Activated naive CD8-positive, alpha-beta T cell treated with anti-CD3 and anti-CD28 coated beads for 36 hours (primary cell): Measurements from ENCODE around the gene FAM98C. TPM values are rescaled to one million over a fixed set of nuclear protein-coding genes. Genes with fewer than 3 reads are reported as not detected.

Experiments used
- DNase-seq: peaks from one replicate; pipeline ENCODE4 v3.0.0; 2021
- H3K27ac Mint-ChIP-seq: one replicate; pipeline ENCODE4 v1.8.0; 2022; ENCODE audit warnings: mild to moderate bottlenecking, moderate library complexity, mixed read lengths
- H3K27me3 Mint-ChIP-seq: one replicate; pipeline ENCODE4 v1.8.0; 2022; ENCODE audit warnings: mild to moderate bottlenecking, mixed read lengths
- H3K36me3 Mint-ChIP-seq: one replicate; pipeline ENCODE4 v1.8.0; 2021; ENCODE audit warnings: mild to moderate bottlenecking, mixed read lengths
- H3K4me1 Mint-ChIP-seq: one replicate; pipeline ENCODE4 v1.8.0; 2021; ENCODE audit warnings: mixed read lengths
- H3K4me3 Mint-ChIP-seq: one replicate; pipeline ENCODE4 v1.8.0; 2022; ENCODE audit warnings: mild to moderate bottlenecking, moderate library complexity, mixed read lengths
- H3K9me3 Mint-ChIP-seq: one replicate; pipeline ENCODE4 v1.8.0; 2022; ENCODE audit warnings: mixed read lengths
- total RNA-seq, 2 experiments: library from RNA; stranded (reverse); gene quantifications; one replicate each; pipeline ENCODE4 v1.2.3, GENCODE V29; 2021

The FAM98C gene
- total RNA-seq, 2 experiments from 2014 or later: 8.1 to 9.3 TPM

DNA sequence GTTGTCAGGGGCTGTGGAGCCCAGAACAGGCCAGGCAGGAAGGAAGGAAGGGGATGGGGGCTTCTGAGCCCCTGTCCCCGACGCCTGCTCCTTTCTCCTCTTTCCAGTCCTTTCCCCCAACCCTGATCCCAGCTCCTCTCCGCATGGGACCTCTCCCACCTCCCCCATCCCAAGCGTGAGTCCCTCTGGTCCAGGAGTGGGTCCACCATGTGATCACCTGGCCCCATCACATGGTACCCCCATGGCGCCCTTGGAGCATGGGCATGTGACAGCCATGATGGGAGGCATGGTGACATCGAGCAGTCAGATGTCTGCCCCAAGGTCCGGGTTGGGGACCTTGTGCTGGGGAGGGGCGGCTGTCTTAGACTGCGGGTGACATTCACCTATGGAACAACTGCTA, 39.8 kb downstream of the FAM98C start:
- H3K27me3 Mint-ChIP-seq: peaks cover 12% of the 10 kb centered on the region
- H3K27ac Mint-ChIP-seq: no peak overlapping the region
- H3K9me3 Mint-ChIP-seq: no peaks in the 10 kb centered on the region
- H3K4me1 Mint-ChIP-seq: no peaks in the 10 kb centered on the region
- no peaks in the 10 kb centered on the region for H3K36me3 Mint-ChIP-seq
- no peak for DNase-seq
- no peak overlapping the region for H3K4me3 Mint-ChIP-seq

DNA sequence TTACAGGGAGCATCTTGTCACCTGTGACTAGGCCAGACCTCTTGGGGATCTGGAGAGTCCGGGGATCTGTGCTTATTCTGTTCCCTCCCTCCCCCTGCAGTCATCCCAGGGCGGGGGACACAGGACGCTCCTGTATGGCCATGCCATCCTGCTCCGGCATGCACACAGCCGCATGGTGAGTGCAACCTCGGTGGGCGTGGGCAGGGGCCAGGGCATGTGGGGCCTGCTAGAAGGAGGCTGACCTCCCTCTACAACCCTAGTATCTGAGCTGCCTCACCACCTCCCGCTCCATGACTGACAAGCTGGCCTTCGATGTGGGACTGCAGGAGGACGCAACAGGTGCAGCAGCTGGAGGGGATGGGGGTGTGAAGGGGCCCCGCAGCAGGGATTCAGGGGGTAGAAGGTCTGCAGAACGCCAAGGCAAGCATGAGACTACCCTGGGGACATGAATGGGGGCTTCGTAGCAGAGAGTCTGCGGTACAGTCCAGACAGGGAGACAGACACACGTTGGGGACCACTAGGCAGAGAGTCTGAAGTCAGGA, 40.6 kb downstream of the FAM98C start:
- DNase-seq: no peak
- Mint-ChIP-seq H3K4me3 (no peak overlapping the region), H3K27ac (no peak overlapping the region), H3K4me1 (no peaks in the 10 kb centered on the region), H3K36me3 (no peaks in the 10 kb centered on the region), H3K9me3 (no peaks in the 10 kb centered on the region), H3K27me3 (peaks cover 7% of the 10 kb centered on the region)

DNA sequence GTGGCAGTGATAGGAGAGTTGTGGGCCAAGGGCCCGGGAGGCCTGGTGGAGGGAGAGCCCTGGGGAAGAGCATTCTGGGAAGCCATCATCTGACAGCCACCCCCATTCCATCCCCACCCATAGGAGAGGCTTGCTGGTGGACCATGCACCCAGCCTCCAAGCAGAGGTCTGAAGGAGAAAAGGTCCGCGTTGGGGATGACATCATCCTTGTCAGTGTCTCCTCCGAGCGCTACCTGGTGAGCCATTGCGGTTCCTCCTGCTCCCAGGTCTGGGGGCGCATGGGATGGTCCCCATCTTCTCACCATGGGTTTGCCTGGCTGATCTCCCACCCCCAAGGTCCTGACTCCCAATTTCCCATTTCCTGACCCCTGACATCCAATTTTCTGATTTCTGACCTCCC, 41.1 kb downstream of the FAM98C start:
- H3K27ac Mint-ChIP-seq: no peak overlapping the region
- H3K9me3 Mint-ChIP-seq: no peaks in the 10 kb centered on the region
- DNase-seq: no peak
- H3K4me1 Mint-ChIP-seq: no peaks in the 10 kb centered on the region
- no peaks in the 10 kb centered on the region for H3K36me3 Mint-ChIP-seq
- peaks cover 7% of the 10 kb centered on the region for H3K27me3 Mint-ChIP-seq
- H3K4me3 Mint-ChIP-seq: no peak overlapping the region

DNA sequence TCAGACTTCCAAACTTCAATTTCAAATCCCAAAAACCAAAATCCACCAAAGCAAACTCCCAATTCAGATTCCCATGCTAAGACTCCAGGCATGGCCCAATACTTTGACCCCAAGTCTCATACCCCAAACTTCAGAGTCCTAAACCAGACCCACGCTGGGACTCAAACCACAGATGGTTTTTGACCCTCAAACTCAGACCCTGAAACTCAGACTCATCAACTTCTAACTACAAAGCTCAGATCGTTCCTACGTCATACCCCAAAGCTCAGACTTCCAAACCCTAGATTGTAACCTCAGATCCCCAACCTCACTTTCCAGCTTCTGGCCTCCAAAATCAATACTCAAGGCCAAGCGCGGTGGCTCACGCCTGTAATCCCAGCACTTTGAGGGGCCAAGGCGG, 42.5 kb downstream of the FAM98C start:
- Mint-ChIP-seq H3K4me1 (no peaks in the 10 kb centered on the region), H3K27ac (no peak overlapping the region), H3K9me3 (no peaks in the 10 kb centered on the region), H3K27me3 (peaks cover 7% of the 10 kb centered on the region), H3K4me3 (no peak overlapping the region), H3K36me3 (no peaks in the 10 kb centered on the region)
- DNase-seq: no peak

DNA sequence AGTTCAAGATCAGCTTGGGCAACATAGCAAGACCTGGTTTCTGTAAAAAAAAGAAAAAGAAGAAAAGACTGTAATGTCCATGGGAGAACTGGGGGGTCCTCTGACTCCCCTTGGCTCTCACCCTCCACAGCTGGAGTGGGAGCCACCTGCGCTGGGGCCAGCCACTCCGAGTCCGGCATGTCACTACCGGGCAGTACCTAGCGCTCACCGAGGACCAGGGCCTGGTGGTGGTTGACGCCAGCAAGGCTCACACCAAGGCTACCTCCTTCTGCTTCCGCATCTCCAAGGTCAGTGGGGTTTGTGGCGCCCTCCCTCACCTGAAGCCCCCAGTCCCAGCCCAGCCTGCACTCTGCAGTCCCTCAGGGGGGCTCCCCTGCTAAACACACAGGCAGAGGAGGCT, 45.3 kb downstream of the FAM98C start:
- Mint-ChIP-seq H3K27me3 (no peaks in the 10 kb centered on the region), H3K27ac (no peak overlapping the region), H3K4me3 (no peak overlapping the region)

DNA sequence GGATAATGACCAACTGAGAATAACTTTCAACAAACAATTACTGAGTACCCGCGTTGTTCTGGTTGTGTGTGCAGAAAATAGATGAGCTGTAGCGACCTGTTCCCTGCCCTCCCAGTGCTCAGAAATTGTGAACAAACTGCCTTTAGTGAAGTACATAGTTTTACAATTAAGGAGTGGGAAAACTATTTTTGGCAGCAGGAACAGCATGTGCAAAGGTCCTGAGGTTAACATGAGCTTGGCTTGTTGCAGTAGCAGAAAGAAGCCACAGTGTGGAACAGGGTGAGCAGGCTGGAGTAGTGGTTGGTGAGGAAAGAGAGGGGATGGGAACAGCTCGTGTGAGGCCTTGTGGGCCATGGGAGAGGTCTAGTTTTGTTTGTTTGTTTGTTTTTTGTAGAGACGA, 46.6 kb downstream of the FAM98C start:
- H3K4me1 Mint-ChIP-seq: no peaks in the 10 kb centered on the region
- H3K4me3 Mint-ChIP-seq: no peak overlapping the region
- H3K27ac Mint-ChIP-seq: no peak overlapping the region
- no peak for DNase-seq
- no peaks in the 10 kb centered on the region for H3K36me3 Mint-ChIP-seq
- no peaks in the 10 kb centered on the region for H3K27me3 Mint-ChIP-seq
- H3K9me3 Mint-ChIP-seq: no peaks in the 10 kb centered on the region

More for the DNA sequence above, 45.3 kb downstream of the FAM98C start:
- Mint-ChIP-seq H3K36me3 (no peaks in the 10 kb centered on the region), H3K4me1 (no peaks in the 10 kb centered on the region), H3K9me3 (no peaks in the 10 kb centered on the region)
- no peak for DNase-seq

DNA sequence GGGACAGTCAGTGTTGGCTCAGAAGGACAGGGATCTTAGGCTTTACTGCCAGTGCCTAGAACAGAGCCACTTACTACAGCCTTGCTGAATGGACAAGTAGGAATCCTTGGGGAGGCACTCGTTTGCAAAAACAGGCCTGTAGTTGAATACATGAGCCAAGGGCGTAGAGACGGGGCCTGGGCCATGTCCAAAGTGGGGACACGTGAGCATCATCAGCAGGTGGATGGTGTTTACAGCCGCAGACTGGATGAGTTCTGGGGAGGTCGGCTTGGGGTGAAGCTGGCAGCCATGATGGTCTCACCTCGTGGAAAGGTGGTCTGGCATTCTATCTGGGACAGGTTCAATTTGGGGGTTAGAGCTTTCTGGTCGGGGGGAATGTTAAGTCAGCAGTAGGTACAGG, 48.1 kb downstream of the FAM98C start:
- no peaks in the 10 kb centered on the region for H3K27me3 Mint-ChIP-seq
- no peak overlapping the region for H3K4me3 Mint-ChIP-seq
- no peaks in the 10 kb centered on the region for H3K9me3 Mint-ChIP-seq
- H3K36me3 Mint-ChIP-seq: no peaks in the 10 kb centered on the region
- no peak overlapping the region for H3K27ac Mint-ChIP-seq
- no peaks in the 10 kb centered on the region for H3K4me1 Mint-ChIP-seq
- DNase-seq: no peak

DNA sequence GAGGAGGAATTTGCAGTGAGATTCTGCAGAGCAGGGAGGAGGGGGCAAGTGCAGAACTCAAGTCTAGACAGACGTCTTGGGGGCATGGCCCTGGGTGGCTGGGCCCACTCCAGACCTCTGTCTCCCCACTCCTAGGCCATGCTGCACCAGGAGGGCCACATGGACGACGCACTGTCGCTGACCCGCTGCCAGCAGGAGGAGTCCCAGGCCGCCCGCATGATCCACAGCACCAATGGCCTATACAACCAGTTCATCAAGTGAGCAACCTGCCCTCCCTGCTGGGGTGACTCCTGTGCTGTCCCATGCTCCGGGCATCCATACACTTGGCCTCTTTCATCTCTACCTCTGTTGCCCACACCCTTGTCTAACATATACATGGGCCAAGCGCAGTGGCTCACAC, 48.7 kb downstream of the FAM98C start:
- no peak for DNase-seq
- H3K27me3 Mint-ChIP-seq: no peaks in the 10 kb centered on the region
- H3K4me1 Mint-ChIP-seq: no peaks in the 10 kb centered on the region
- no peaks in the 10 kb centered on the region for H3K36me3 Mint-ChIP-seq
- H3K9me3 Mint-ChIP-seq: no peaks in the 10 kb centered on the region
- H3K4me3 Mint-ChIP-seq: no peak overlapping the region
- no peak overlapping the region for H3K27ac Mint-ChIP-seq

DNA sequence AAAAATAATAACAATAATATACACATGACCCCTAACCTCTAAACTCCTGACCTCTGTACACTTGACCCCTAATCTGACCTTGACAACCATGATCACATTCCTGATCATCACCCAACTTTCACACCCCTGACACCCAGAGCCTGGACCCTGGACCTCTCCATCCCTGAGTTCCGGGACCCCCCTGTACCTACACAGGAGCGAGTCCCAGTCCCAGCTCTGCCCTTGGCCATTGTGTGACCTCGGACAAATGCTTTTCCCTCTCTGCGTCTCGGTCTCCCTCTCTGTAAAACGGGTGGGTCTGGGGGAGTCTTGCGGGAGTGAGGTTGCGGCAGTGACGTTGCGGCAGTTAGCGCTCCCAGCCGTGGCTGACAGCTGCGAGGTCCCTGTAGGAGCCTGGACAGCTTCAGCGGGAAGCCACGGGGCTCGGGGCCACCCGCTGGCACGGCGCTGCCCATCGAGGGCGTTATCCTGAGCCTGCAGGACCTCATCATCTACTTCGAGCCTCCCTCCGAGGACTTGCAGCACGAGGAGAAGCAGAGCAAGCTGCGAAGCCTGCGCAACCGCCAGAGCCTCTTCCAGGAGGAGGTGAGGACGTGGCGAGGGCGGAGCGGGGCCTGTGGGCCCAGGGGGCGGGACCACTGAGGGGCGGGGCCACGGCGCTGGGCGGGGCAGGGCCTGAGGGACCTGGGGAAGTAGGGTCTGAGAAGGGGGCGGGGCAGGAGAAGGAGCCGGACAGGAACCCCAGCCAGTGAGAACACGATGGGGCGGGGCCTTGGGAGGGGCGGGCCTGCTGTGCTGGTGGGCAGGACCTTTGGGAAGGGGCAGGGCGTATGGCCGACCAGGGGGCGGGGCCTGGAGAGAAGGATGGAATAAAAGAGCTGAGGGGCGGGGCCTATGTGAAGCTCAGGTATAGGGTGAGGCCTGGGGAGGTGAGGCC, 49.8 kb downstream of the FAM98C start:
- Mint-ChIP-seq H3K4me3 (no peak overlapping the region), H3K36me3 (no peaks in the 10 kb centered on the region), H3K9me3 (no peaks in the 10 kb centered on the region), H3K27ac (no peak overlapping the region), H3K4me1 (no peaks in the 10 kb centered on the region), H3K27me3 (no peaks in the 10 kb centered on the region)
- peak; percentile 9 for DNase-seq

DNA sequence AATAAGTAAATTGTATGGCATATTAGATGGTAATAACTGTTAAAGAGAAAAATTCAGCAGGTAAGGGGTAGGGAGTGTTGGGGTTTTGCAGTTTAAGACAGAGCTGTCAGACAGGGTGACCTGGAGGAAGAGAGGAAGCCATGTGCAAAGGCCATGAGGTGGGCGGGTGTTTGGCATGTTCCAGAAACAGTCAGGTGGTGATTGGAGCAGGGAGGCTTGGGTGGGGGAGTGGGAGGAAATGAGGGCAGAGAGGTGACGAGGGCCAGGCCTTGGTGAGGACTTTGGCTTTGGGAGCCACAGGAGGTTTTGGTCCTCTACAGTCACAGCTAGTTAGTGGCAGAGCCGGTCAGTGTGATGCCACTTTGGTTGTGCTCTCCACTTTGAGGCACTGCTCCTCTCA, 50.7 kb downstream of the FAM98C start:
- Mint-ChIP-seq H3K9me3 (no peaks in the 10 kb centered on the region), H3K27ac (no peak overlapping the region), H3K27me3 (no peaks in the 10 kb centered on the region), H3K36me3 (no peaks in the 10 kb centered on the region), H3K4me3 (no peak overlapping the region), H3K4me1 (no peaks in the 10 kb centered on the region)
- DNase-seq: no peak

DNA sequence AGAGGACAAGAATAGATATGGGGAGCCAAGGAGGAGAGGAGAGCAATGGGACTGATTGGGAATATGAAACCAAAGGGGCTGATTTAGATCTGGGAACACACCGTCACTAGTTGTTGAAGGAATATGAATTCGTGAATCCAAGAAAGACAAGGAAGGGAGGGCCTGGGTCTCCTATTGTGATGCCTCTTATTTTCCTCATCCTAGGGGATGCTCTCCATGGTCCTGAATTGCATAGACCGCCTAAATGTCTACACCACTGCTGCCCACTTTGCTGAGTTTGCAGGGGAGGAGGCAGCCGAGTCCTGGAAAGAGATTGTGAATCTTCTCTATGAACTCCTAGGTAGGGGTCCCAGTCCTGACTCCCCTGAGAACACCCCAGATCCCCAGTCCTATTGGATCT, 52.1 kb downstream of the FAM98C start:
- Mint-ChIP-seq H3K27ac (no peak overlapping the region), H3K27me3 (no peaks in the 10 kb centered on the region), H3K9me3 (no peaks in the 10 kb centered on the region), H3K36me3 (no peaks in the 10 kb centered on the region), H3K4me3 (no peak overlapping the region), H3K4me1 (no peaks in the 10 kb centered on the region)
- DNase-seq: no peak

DNA sequence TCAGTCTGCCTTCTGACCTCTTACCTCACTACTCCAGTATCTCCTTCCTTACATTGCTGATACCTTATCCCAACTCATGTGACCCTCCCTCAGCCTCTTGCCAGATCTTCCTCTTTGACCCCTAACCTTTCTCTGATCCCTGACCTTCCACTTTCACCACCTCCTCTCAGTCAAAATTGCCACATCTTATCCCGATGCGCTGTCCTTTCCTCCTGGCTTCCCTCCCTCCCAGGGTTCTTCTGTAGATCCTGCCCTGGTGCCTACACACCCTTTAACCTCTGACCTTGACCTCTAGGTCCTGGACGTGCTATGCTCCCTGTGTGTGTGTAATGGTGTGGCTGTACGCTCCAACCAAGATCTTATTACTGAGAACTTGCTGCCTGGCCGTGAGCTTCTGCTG, 54.3 kb downstream of the FAM98C start:
- no peaks in the 10 kb centered on the region for H3K9me3 Mint-ChIP-seq
- no peak overlapping the region for H3K27ac Mint-ChIP-seq
- no peak for DNase-seq
- H3K27me3 Mint-ChIP-seq: peaks cover 1% of the 10 kb centered on the region
- H3K4me1 Mint-ChIP-seq: no peaks in the 10 kb centered on the region
- no peak overlapping the region for H3K4me3 Mint-ChIP-seq
- no peaks in the 10 kb centered on the region for H3K36me3 Mint-ChIP-seq

DNA sequence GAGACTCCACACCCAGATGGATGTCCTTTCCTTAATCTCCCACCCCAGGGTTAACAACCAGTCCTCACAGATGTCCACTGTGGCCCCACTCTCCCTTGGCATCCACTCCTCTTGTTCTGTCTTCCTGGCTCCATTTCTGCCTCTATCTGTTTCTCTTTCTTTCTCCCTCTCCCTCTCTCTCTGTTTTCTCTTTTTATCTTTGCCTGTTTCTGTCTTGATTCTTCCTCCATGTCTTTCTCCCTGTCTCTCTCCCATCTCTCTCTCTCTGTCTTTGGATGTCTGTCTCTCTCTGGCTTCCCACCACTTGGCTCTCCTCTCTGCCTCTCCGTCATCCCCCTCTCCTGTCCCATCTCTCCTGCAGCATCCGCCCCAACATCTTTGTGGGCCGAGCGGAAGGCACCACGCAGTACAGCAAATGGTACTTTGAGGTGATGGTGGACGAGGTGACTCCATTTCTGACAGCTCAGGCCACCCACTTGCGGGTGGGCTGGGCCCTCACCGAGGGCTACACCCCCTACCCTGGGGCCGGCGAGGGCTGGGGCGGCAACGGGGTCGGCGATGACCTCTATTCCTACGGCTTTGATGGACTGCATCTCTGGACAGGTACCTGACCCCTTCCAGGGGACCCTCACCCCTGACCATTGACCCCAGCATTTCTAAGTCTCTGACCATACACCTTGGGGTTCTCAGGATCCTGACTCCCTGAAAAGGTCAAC, 55.0 kb downstream of the FAM98C start:
- no peak for DNase-seq
- H3K4me3 Mint-ChIP-seq: no peak overlapping the region
- no peak overlapping the region for H3K27ac Mint-ChIP-seq
- peaks cover 7% of the 10 kb centered on the region for H3K27me3 Mint-ChIP-seq
- no peaks in the 10 kb centered on the region for H3K9me3 Mint-ChIP-seq
- no peaks in the 10 kb centered on the region for H3K4me1 Mint-ChIP-seq
- no peaks in the 10 kb centered on the region for H3K36me3 Mint-ChIP-seq
